ENCODE results near the gene RAB7B.

DNA sequence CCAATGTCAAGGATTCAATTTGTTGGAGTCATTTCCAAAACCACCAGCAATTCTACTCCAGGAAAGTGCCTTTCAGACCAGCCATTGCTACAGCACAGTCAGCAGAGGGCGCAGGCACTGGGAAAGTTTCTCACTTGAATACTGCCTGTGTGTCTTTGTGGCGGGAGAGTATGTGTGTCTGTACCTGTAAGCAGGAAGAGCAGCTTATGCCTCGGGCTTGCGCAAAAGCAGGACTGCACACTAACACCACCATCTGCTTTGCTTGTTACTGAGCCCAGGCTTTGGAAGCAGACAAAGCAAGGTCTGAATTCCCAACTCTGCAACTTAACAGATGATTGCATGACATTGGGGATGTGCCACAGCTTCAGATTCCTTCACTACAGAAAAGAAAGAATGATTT, 27.5 kb upstream of the RAB7B start:
- no peak for TF ChIP-seq EZH2 (IDR thresholded peaks at IDR 0.05; ENCODE audit: borderline replicate concordance, low read depth, low read length)
- TF ChIP-seq HCFC1 (IDR thresholded peaks at IDR 0.05; ENCODE audit: low read depth, low read length), result no peak
- TF ChIP-seq, protein P1, sequence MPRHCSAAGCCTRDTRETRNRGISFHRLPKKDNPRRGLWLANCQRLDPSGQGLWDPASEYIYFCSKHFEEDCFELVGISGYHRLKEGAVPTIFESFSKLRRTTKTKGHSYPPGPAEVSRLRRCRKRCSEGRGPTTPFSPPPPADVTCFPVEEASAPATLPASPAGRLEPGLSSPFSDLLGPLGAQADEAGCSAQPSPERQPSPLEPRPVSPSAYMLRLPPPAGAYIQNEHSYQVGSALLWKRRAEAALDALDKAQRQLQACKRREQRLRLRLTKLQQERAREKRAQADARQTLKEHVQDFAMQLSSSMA (CRISPR knock-in tag; IDR thresholded peaks at IDR 0.05), result no peak
- TF ChIP-seq TARDBP (IDR thresholded peaks at IDR 0.05), result no peak
- TF ChIP-seq STAT6 (CRISPR knock-in tag; IDR thresholded peaks at IDR 0.05), result no peak
- TF ChIP-seq HDGF (IDR thresholded peaks at IDR 0.05), result no peak
- TF ChIP-seq, protein P2, sequence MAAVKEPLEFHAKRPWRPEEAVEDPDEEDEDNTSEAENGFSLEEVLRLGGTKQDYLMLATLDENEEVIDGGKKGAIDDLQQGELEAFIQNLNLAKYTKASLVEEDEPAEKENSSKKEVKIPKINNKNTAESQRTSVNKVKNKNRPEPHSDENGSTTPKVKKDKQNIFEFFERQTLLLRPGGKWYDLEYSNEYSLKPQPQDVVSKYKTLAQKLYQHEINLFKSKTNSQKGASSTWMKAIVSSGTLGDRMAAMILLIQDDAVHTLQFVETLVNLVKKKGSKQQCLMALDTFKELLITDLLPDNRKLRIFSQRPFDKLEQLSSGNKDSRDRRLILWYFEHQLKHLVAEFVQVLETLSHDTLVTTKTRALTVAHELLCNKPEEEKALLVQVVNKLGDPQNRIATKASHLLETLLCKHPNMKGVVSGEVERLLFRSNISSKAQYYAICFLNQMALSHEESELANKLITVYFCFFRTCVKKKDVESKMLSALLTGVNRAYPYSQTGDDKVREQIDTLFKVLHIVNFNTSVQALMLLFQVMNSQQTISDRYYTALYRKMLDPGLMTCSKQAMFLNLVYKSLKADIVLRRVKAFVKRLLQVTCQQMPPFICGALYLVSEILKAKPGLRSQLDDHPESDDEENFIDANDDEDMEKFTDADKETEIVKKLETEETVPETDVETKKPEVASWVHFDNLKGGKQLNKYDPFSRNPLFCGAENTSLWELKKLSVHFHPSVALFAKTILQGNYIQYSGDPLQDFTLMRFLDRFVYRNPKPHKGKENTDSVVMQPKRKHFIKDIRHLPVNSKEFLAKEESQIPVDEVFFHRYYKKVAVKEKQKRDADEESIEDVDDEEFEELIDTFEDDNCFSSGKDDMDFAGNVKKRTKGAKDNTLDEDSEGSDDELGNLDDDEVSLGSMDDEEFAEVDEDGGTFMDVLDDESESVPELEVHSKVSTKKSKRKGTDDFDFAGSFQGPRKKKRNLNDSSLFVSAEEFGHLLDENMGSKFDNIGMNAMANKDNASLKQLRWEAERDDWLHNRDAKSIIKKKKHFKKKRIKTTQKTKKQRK (IDR thresholded peaks at IDR 0.05; ENCODE audit: borderline replicate concordance, low read depth, low read length), result no peak
